Loucy (cell line): ENCODE measurements around the gene LIX1.

ENCODE experiments used
- H2AFZ ChIP-seq: fragments of 200-600 bp; sonication (generic); 2 replicates; pipeline ENCODE4 v1.6.0; 2016; ENCODE audit warnings: antibody characterized with exemption, mild to moderate bottlenecking, low read length, moderate library complexity
- H3F3A ChIP-seq: fragments of 200-600 bp; 2 replicates; pipeline ENCODE4 v1.6.0; 2016; ENCODE audit warnings: antibody characterized with exemption, low read depth, mild to moderate bottlenecking
- H3K27me3 ChIP-seq: fragments of 200-600 bp; sonication (generic); 2 replicates; pipeline ENCODE4 v1.6.1; 2014; ENCODE audit warnings: low read length, mild to moderate bottlenecking; ENCODE audit not compliant: insufficient read depth, poor library complexity, severe bottlenecking
- H3K36me3 ChIP-seq: fragments of 200-600 bp; sonication (generic); 2 replicates; pipeline ENCODE4 v1.6.1; 2016; ENCODE audit warnings: low read length; ENCODE audit not compliant: insufficient read depth
- H3K4me1 ChIP-seq: fragments of 200-600 bp; sonication (generic); 2 replicates; pipeline ENCODE4 v1.5.1; 2014; ENCODE audit warnings: low read length, mild to moderate bottlenecking; ENCODE audit not compliant: insufficient read depth, poor library complexity, severe bottlenecking
- H3K4me2 ChIP-seq: fragments of 200-600 bp; sonication (generic); 2 replicates; pipeline ENCODE4 v1.6.0; 2014; ENCODE audit warnings: antibody characterized with exemption, low read length, low read depth, mild to moderate bottlenecking; ENCODE audit not compliant: poor library complexity, severe bottlenecking
- H3K4me3 ChIP-seq: fragments of 200-600 bp; sonication (generic); 2 replicates; pipeline ENCODE4 v1.5.1; 2014; ENCODE audit warnings: low read length, mild to moderate bottlenecking, mixed read lengths; ENCODE audit not compliant: poor library complexity, severe bottlenecking
- H3K79me2 ChIP-seq: fragments of 200-600 bp; sonication (generic); 2 replicates; pipeline ENCODE4 v1.6.1; 2014; ENCODE audit warnings: low read length; ENCODE audit not compliant: insufficient read depth
- H3K9ac ChIP-seq: fragments of 200-600 bp; sonication (generic); 2 replicates; pipeline ENCODE4 v1.6.0; 2014; ENCODE audit warnings: mild to moderate bottlenecking, low read depth, low read length, moderate library complexity; ENCODE audit not compliant: poor library complexity, severe bottlenecking
- H3K9me2 ChIP-seq: fragments of 200-600 bp; sonication (generic); replicated peaks from 2 replicates; pipeline ENCODE4 v1.6.1; 2016; ENCODE audit warnings: low read depth, low read length, mixed read lengths
- H3K9me3 ChIP-seq: fragments of 200-600 bp; sonication (generic); 2 replicates; pipeline ENCODE4 v1.6.1; 2014; ENCODE audit warnings: mild to moderate bottlenecking, antibody characterized with exemption, low read length, low read depth; ENCODE audit not compliant: insufficient read depth
- H4K20me1 ChIP-seq: fragments of 200-600 bp; sonication (generic); 2 replicates; pipeline ENCODE4 v1.6.0; 2014; ENCODE audit warnings: antibody characterized with exemption, low read length, mild to moderate bottlenecking; ENCODE audit not compliant: insufficient read depth, poor library complexity, severe bottlenecking
- EZH2phosphoT487 ChIP-seq: fragments of 200-600 bp; IDR thresholded peaks from 2 replicates; pipeline ENCODE4 v1.6.1; 2018; ENCODE audit warnings: antibody characterized with exemption, mild to moderate bottlenecking, moderate library complexity, borderline replicate concordance
- TF ChIP-seq, protein P1 (sequence below): fragments of 200-600 bp; sonication (generic); conservative IDR thresholded peaks from 2 replicates; pipeline ENCODE4 v1.5.1; 2014; ENCODE audit warnings: mild to moderate bottlenecking, antibody characterized with exemption, low read length

LIX1 gene

DNA sequence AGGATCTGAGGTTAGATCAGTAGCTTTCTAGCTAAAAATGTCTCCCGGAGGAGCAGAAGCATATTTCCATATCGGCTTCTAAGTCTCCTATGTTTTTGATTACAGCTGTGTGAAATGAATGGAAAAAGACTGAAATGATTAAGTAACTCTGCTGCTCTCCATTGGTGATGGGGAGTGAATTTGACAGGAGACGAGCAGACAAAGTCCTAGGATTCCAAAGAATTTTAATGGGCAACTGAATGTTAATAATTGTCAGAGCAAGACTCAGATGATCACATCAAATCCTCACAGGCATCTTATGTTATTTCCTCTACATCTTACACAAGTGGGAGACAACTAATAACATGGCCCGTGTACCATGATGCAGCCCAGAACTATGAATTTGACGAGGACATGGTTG lies 66.8 kb downstream of the LIX1 start:
- Histone ChIP-seq H2AFZ (no peak overlapping the region), H3K4me2 (no peak overlapping the region), H3K27me3 (no peaks in the 10 kb centered on the region), H3K4me1 (peaks cover 4% of the 10 kb centered on the region), H3K9me3 (no peaks in the 10 kb centered on the region), H3K9ac (no peak overlapping the region), H3K4me3 (no peak overlapping the region), H3K9me2 (no peaks in the 10 kb centered on the region), H4K20me1 (no peaks in the 10 kb centered on the region), H3F3A (no peaks in the 10 kb centered on the region), H3K79me2 (no peaks in the 10 kb centered on the region), H3K36me3 (no peaks in the 10 kb centered on the region)
- TF ChIP-seq, protein P1, sequence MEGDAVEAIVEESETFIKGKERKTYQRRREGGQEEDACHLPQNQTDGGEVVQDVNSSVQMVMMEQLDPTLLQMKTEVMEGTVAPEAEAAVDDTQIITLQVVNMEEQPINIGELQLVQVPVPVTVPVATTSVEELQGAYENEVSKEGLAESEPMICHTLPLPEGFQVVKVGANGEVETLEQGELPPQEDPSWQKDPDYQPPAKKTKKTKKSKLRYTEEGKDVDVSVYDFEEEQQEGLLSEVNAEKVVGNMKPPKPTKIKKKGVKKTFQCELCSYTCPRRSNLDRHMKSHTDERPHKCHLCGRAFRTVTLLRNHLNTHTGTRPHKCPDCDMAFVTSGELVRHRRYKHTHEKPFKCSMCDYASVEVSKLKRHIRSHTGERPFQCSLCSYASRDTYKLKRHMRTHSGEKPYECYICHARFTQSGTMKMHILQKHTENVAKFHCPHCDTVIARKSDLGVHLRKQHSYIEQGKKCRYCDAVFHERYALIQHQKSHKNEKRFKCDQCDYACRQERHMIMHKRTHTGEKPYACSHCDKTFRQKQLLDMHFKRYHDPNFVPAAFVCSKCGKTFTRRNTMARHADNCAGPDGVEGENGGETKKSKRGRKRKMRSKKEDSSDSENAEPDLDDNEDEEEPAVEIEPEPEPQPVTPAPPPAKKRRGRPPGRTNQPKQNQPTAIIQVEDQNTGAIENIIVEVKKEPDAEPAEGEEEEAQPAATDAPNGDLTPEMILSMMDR: no peak
- no peak for TF ChIP-seq EZH2phosphoT487

DNA sequence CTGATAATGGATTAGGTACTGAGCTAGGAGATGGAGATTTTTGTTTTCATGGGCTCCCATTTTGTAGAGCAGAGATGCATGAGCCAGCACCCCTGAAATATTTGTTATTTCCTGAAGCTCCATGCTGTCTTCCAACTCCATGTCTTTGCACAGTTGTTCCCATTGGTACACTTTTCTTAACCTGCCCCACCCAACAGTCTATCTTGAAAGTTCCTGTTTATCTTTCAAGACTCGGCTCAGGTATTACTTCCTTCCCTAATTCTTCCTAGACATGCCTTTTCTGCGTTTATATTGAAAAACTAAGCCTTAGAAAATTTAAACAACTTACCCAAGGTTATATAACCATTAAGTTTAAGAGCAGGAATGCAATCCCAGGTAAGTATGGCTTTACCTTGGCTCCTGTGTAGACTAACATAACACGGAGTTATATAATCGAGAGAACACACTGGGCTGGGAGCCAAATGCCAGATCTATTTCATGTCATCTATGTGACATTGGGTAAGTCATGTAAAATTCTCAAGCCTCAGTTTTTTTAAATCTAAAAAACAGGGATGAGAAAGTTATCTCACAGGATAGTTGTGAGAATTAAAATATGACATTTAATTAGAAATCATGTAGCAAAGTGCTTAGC lies 67.4 kb downstream of the LIX1 start:
- no peak overlapping the region for H3K9ac ChIP-seq

DNA sequence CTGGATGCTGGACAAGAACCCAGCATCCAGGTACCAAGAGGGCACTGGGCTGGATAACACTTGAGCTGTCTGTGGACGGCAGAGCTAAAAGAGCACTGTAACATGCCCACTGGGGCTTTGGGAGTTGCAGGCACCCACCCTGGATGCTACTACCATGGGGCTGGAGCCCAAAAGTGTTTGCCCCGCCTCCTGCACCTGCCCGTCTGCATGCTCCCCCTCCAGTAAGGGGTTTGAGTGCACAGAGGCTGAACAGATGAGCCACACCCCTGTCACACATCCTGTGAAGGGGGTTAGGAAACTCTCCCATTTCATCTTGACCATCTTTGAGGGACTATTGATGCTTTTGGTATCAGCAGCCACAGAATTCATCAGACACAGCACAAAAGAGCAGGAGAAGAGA lies 69.0 kb downstream of the LIX1 start:
- Histone ChIP-seq H2AFZ (no peak overlapping the region), H3K27me3 (no peaks in the 10 kb centered on the region), H3K79me2 (no peaks in the 10 kb centered on the region), H3F3A (no peaks in the 10 kb centered on the region), H3K4me2 (no peak overlapping the region), H3K36me3 (no peaks in the 10 kb centered on the region), H3K9me2 (no peaks in the 10 kb centered on the region), H3K4me3 (no peak overlapping the region), H4K20me1 (no peaks in the 10 kb centered on the region), H3K4me1 (no peaks in the 10 kb centered on the region), H3K9ac (no peak overlapping the region), H3K9me3 (no peaks in the 10 kb centered on the region)
- TF ChIP-seq, protein P1: no peak
- no peak for TF ChIP-seq EZH2phosphoT487

More for the DNA sequence above, 67.4 kb downstream of the LIX1 start:
- no peaks in the 10 kb centered on the region for H3K9me3 ChIP-seq
- H2AFZ ChIP-seq: no peak overlapping the region
- no peaks in the 10 kb centered on the region for H4K20me1 ChIP-seq
- no peaks in the 10 kb centered on the region for H3K27me3 ChIP-seq
- no peaks in the 10 kb centered on the region for H3K9me2 ChIP-seq
- TF ChIP-seq, protein P1: no peak
- TF ChIP-seq EZH2phosphoT487: no peak
- H3K4me2 ChIP-seq: no peak overlapping the region
- no peaks in the 10 kb centered on the region for H3K36me3 ChIP-seq
- H3K79me2 ChIP-seq: no peaks in the 10 kb centered on the region
- no peak overlapping the region for H3K4me3 ChIP-seq
- peaks cover 4% of the 10 kb centered on the region for H3K4me1 ChIP-seq
- H3F3A ChIP-seq: no peaks in the 10 kb centered on the region
